Measurements from ENCODE around the gene PSEN2. TPM values are rescaled to one million over a fixed set of nuclear protein-coding genes. Genes with fewer than 3 reads are reported as not detected.

Gene PSEN2
- total RNA-seq, 1 donor from 2014 or later = 19.5 TPM

GRCh38 chr1:226864311-226864710 lies 6.1 kb upstream of the PSEN2 start:
- DNase-seq (ENCODE audit: low spot score) = no peak
- H3K4me1 Mint-ChIP-seq (ENCODE audit: low read depth) = no peaks in the 10 kb centered on the region
- no peaks in the 10 kb centered on the region for H3K36me3 Mint-ChIP-seq (ENCODE audit: low read depth)
- H3K27ac Mint-ChIP-seq (ENCODE audit: unreplicated experiment) = no peak overlapping the region
- H3K9me3 Mint-ChIP-seq (ENCODE audit: low read depth) = peaks cover 4% of the 10 kb centered on the region
- H3K4me3 Mint-ChIP-seq (ENCODE audit: unreplicated experiment) = no peak overlapping the region
- no peak for TF ChIP-seq CTCF (IDR thresholded peaks at IDR 0.05)
- H3K27me3 Mint-ChIP-seq (ENCODE audit: low read depth) = no peaks in the 10 kb centered on the region

- Mint-ChIP-seq H3K27me3 (ENCODE audit: low read depth) (no peaks in the 10 kb centered on the region), H3K27ac (ENCODE audit: unreplicated experiment) (no peak overlapping the region), H3K4me1 (ENCODE audit: low read depth) (peaks cover 8% of the 10 kb centered on the region), H3K9me3 (ENCODE audit: low read depth) (peaks cover 4% of the 10 kb centered on the region), H3K36me3 (ENCODE audit: low read depth) (no peaks in the 10 kb centered on the region), H3K4me3 (ENCODE audit: unreplicated experiment) (no peak overlapping the region)
- no peak for TF ChIP-seq CTCF (IDR thresholded peaks at IDR 0.05)
- no peak for DNase-seq (ENCODE audit: low spot score)
Measured at GRCh38 chr1:226865590-226865989, 4.8 kb upstream of the PSEN2 start.

- no peak overlapping the region for H3K27ac Mint-ChIP-seq (ENCODE audit: unreplicated experiment)
- H3K27me3 Mint-ChIP-seq (ENCODE audit: low read depth) = no peaks in the 10 kb centered on the region
- no peaks in the 10 kb centered on the region for H3K36me3 Mint-ChIP-seq (ENCODE audit: low read depth)
- no peak overlapping the region for H3K4me3 Mint-ChIP-seq (ENCODE audit: unreplicated experiment)
- peaks cover 4% of the 10 kb centered on the region for H3K9me3 Mint-ChIP-seq (ENCODE audit: low read depth)
- peaks cover 21% of the 10 kb centered on the region for H3K4me1 Mint-ChIP-seq (ENCODE audit: low read depth)
- DNase-seq (ENCODE audit: low spot score) = no peak
- TF ChIP-seq CTCF (IDR thresholded peaks at IDR 0.05) = no peak
Measured at GRCh38 chr1:226867461-226868054, 2.9 kb upstream of the PSEN2 start.

GRCh38 chr1:226868726-226869125 lies 1.7 kb upstream of the PSEN2 start:
- peaks cover 4% of the 10 kb centered on the region for H3K9me3 Mint-ChIP-seq (ENCODE audit: low read depth)
- no peak for TF ChIP-seq CTCF (IDR thresholded peaks at IDR 0.05)
- H3K4me3 Mint-ChIP-seq (ENCODE audit: unreplicated experiment) = no peak overlapping the region
- no peak for DNase-seq (ENCODE audit: low spot score)
- peaks cover 21% of the 10 kb centered on the region for H3K4me1 Mint-ChIP-seq (ENCODE audit: low read depth)
- no peaks in the 10 kb centered on the region for H3K27me3 Mint-ChIP-seq (ENCODE audit: low read depth)
- no peak overlapping the region for H3K27ac Mint-ChIP-seq (ENCODE audit: unreplicated experiment)
- no peaks in the 10 kb centered on the region for H3K36me3 Mint-ChIP-seq (ENCODE audit: low read depth)

- H3K27ac Mint-ChIP-seq (ENCODE audit: unreplicated experiment) = peak overlapping the region; percentile 63
- H3K9me3 Mint-ChIP-seq (ENCODE audit: low read depth) = peaks cover 4% of the 10 kb centered on the region
- no peaks in the 10 kb centered on the region for H3K27me3 Mint-ChIP-seq (ENCODE audit: low read depth)
- no peaks in the 10 kb centered on the region for H3K36me3 Mint-ChIP-seq (ENCODE audit: low read depth)
- H3K4me3 Mint-ChIP-seq (ENCODE audit: unreplicated experiment) = peak overlapping the region; percentile 75
- no peak for TF ChIP-seq CTCF (IDR thresholded peaks at IDR 0.05)
- H3K4me1 Mint-ChIP-seq (ENCODE audit: low read depth) = peaks cover 21% of the 10 kb centered on the region
- DNase-seq (ENCODE audit: low spot score) = no peak
Measured at GRCh38 chr1:226870026-226870400, 403 bp upstream of the PSEN2 start.
